Measurements from ENCODE around the gene XYLT1. TPM values are rescaled to one million over a fixed set of nuclear protein-coding genes. Genes with fewer than 3 reads are reported as not detected.

The XYLT1 gene
- total RNA-seq, 1 experiment from 2014 or later: 14.5 TPM

- no peak for DNase-seq
- peaks cover 27 to 34% of the 10 kb centered on the region in 2 experiments for H3K4me1 Mint-ChIP-seq
- H4K20me1 ChIP-seq (ENCODE audit: control insufficient read depth, insufficient read depth, insufficient read length): no peaks in the 10 kb centered on the region
- no peaks in the 10 kb centered on the region for H3K27me3 Mint-ChIP-seq (ENCODE audit: low read depth)
- TF ChIP-seq CTCF (conservative IDR thresholded peaks at IDR 0.05): no peak
- H4K91ac ChIP-seq (ENCODE audit: insufficient read length, low read depth, low read length): no peak overlapping the region
- H3K27ac Mint-ChIP-seq: no peak overlapping the region
- H3K79me1 ChIP-seq (ENCODE audit: insufficient read depth, low read depth, low read length, poor library complexity, severe bottlenecking): no peaks in the 10 kb centered on the region
- H4K5ac ChIP-seq (ENCODE audit: insufficient read length, low read depth, low read length): no peak overlapping the region
- H3K4me3 Mint-ChIP-seq: no peak overlapping the region
- H3K79me2 ChIP-seq (ENCODE audit: insufficient read depth, low read length): no peaks in the 10 kb centered on the region
- no peaks in the 10 kb centered on the region for H3K23me2 ChIP-seq (ENCODE audit: insufficient read length, low read depth, low read length, poor library complexity, severe bottlenecking)
- H3K4me1 ChIP-seq (ENCODE audit: insufficient read depth, low read length): no peaks in the 10 kb centered on the region
- H3K9ac ChIP-seq (ENCODE audit: extremely low read depth, insufficient read length, low read length): no peak overlapping the region
- no peak overlapping the region for H2AK5ac ChIP-seq (ENCODE audit: insufficient read length, low read length)
- no peak overlapping the region for H3K18ac ChIP-seq (ENCODE audit: insufficient read length, low read depth, low read length)
- H3K4ac ChIP-seq (ENCODE audit: low read depth, low read length): no peak overlapping the region
- H2BK12ac ChIP-seq (ENCODE audit: insufficient read length, low read depth, low read length): no peak overlapping the region
- H3K9me3 Mint-ChIP-seq: no peaks in the 10 kb centered on the region
- no peak overlapping the region for H3T11ph ChIP-seq (ENCODE audit: low read length)
- H2BK15ac ChIP-seq (ENCODE audit: low read depth, low read length): no peak overlapping the region
- H3K14ac ChIP-seq (ENCODE audit: insufficient read depth, low read length): no peak overlapping the region
- no CpG with 5 or more reads among the region's 4 CpGs for WGBS (ENCODE audit: extremely low coverage, insufficient read length, low lambda C conversion rate)
- no peak overlapping the region for H2BK120ac ChIP-seq (ENCODE audit: low read depth, low read length, poor library complexity, severe bottlenecking)
- H3K9me3 ChIP-seq (ENCODE audit: control insufficient read depth, low read depth, low read length): no peaks in the 10 kb centered on the region
- no peak overlapping the region for H2AFZ ChIP-seq (ENCODE audit: low read length)
- H4K8ac ChIP-seq (replicated peaks; ENCODE audit: insufficient read length, low read depth, low read length): no peak overlapping the region
- H3K56ac ChIP-seq (ENCODE audit: insufficient read length, low read depth, low read length): no peak overlapping the region
- no peak overlapping the region for H3K4me2 ChIP-seq (ENCODE audit: insufficient read depth, insufficient read length, low read length)
- H3K36me3 Mint-ChIP-seq (ENCODE audit: insufficient read depth in 1 of 3, low read depth in 3 of 3): no peaks in the 10 kb centered on the region
- H3K27ac ChIP-seq (ENCODE audit: insufficient read length, low read depth, low read length): no peak overlapping the region
- no peak overlapping the region for H2BK5ac ChIP-seq (ENCODE audit: insufficient read length, low read length)
- no peak overlapping the region for H2BK20ac ChIP-seq (ENCODE audit: low read depth, low read length, poor library complexity, severe bottlenecking)
- H3K23ac ChIP-seq (ENCODE audit: insufficient read length, low read depth, low read length): no peak overlapping the region
- no peaks in the 10 kb centered on the region for H3K27me3 ChIP-seq (ENCODE audit: insufficient read depth, low read length)
Observed at GRCh38 chr16:17289050-17289449, 181.7 kb downstream of the XYLT1 start.

All from H9 (cell line).